SK-N-SH (cell line): Measurements from ENCODE around the gene C3orf70. TPM values are rescaled to one million over a fixed set of nuclear protein-coding genes. Genes with fewer than 3 reads are reported as not detected.

Experiments used
- CTCF ChIA-PET: fragments of 300-600, 350-600 bp; formaldehyde crosslinking; extraction: SDS; loops from one replicate; lab custom pipeline; 2021; lab: Yijun Ruan, JAX
- POLR2A ChIA-PET: fragments of 350-600 bp; sonication (Branson Sonifier 250); formaldehyde crosslinking; extraction: SDS; loops from one replicate; lab custom pipeline; 2020; ENCODE audit warnings: antibody characterized with exemption, inconsistent platforms; lab: Yijun Ruan, JAX
- DNase-seq: peaks from one replicate; pipeline ENCODE4 v3.0.0; 2012
- H2AFZ ChIP-seq: fragments of 200-600 bp; sonication (generic); 2 replicates; pipeline ENCODE4 v1.8.1; 2016; ENCODE audit warnings: antibody characterized with exemption, mild to moderate bottlenecking, low read depth
- H3F3A ChIP-seq: fragments of 200-600 bp; sonication (generic); replicated peaks from 2 replicates; pipeline ENCODE3; 2016; ENCODE audit warnings: antibody characterized with exemption, mild to moderate bottlenecking; ENCODE audit not compliant: insufficient read depth
- H3K27ac ChIP-seq, 2 experiments: fragments of 200-500 bp in 1 of 2; fragments of 200-600 bp in 1 of 2; sonication (Bioruptor generic) in 1 of 2; sonication (generic), shearing (Covaris generic) in 1 of 2; 2 replicates each; pipeline versions ENCODE4 v1.5.1 to v1.6.1; 2014 to 2016; ENCODE audit warnings: low read depth in 2 of 2, inconsistent platforms in 1 of 2, low read length in 1 of 2, mild to moderate bottlenecking in 1 of 2, mixed read lengths in 1 of 2
- H3K27me3 ChIP-seq: fragments of 200-600 bp; sonication (generic), shearing (Covaris generic); 2 replicates; pipeline ENCODE4 v1.6.1; 2016; ENCODE audit warnings: mixed run types; ENCODE audit not compliant: insufficient read depth
- H3K36me3 ChIP-seq, 2 experiments: fragments of 200-500 bp in 1 of 2; fragments of 200-600 bp in 1 of 2; sonication (Bioruptor generic) in 1 of 2; sonication (generic) in 1 of 2; replicated peaks in 1 of 2; 2 replicates each; pipeline versions ENCODE3 to v1.5.1; 2014 to 2016; ENCODE audit warnings: low read length in 1 of 2, mild to moderate bottlenecking in 1 of 2; ENCODE audit not compliant: insufficient read depth in 2 of 2, control insufficient read depth in 1 of 2
- H3K4me1 ChIP-seq, 2 experiments: fragments of 200-500 bp in 1 of 2; fragments of 200-600 bp in 1 of 2; sonication (Bioruptor generic) in 1 of 2; sonication (generic), shearing (Covaris generic) in 1 of 2; 2 replicates each; pipeline versions ENCODE4 v1.5.1 to v1.6.1; 2014 to 2016; ENCODE audit warnings: low read depth in 1 of 2, low read length in 1 of 2, mixed run types in 1 of 2; ENCODE audit not compliant: insufficient read depth in 2 of 2, control insufficient read depth in 1 of 2
- H3K4me2 ChIP-seq: fragments of 200-600 bp; sonication (generic), shearing (Covaris generic); 2 replicates; pipeline ENCODE4 v1.6.1; 2017; ENCODE audit warnings: mixed run types
- H3K4me3 ChIP-seq, 2 experiments: fragments of 200-500 bp in 1 of 2; fragments of 200-600 bp in 1 of 2; sonication (Bioruptor generic) in 1 of 2; sonication (generic), shearing (Covaris generic) in 1 of 2; 2 replicates each; pipeline versions ENCODE4 v1.5.1 to v1.8.1; 2014 to 2016; ENCODE audit warnings: low read depth in 2 of 2, inconsistent platforms in 1 of 2, low read length in 1 of 2, mild to moderate bottlenecking in 1 of 2, mixed read lengths in 1 of 2, moderate library complexity in 1 of 2
- H3K79me2 ChIP-seq: fragments of 200-600 bp; sonication (generic); 2 replicates; pipeline ENCODE4 v1.8.1; 2017; ENCODE audit warnings: mild to moderate bottlenecking; ENCODE audit not compliant: insufficient read depth
- H3K9ac ChIP-seq: fragments of 200-600 bp; sonication (generic); 2 replicates; pipeline ENCODE4 v1.6.1; 2017; ENCODE audit warnings: mixed run types
- H3K9me2 ChIP-seq: fragments of 200-600 bp; sonication (generic); 2 replicates; pipeline ENCODE4 v1.6.1; 2017; ENCODE audit warnings: mixed run types
- H3K9me3 ChIP-seq: fragments of 200-600 bp; sonication (generic); 2 replicates; pipeline ENCODE4 v1.6.1; 2017; ENCODE audit warnings: mixed run types, mild to moderate bottlenecking, moderate library complexity
- H4K20me1 ChIP-seq: fragments of 200-600 bp; sonication (generic); 2 replicates; pipeline ENCODE4 v1.6.1; 2017; ENCODE audit warnings: mild to moderate bottlenecking, mixed run types; ENCODE audit not compliant: insufficient read depth
- EP300 ChIP-seq, 2 experiments: IDR thresholded peaks; 2 replicates each; pipeline versions ENCODE4 v1.4.0 to v1.6.1; 2012; ENCODE audit warnings: borderline replicate concordance in 1 of 2, low read depth in 1 of 2, low read length in 1 of 2
- EZH2phosphoT487 ChIP-seq: fragments of 200-600 bp; sonication (generic); IDR thresholded peaks from 2 replicates; pipeline ENCODE4 v1.6.1; 2017; ENCODE audit warnings: low read depth, mixed run types, mild to moderate bottlenecking, antibody characterized with exemption, moderate library complexity, borderline replicate concordance
- FOXJ3 ChIP-seq: sonication (generic); formaldehyde crosslinking; IDR thresholded peaks from 2 replicates; pipeline ENCODE4 v1.5.1; 2020; ENCODE audit warnings: mild to moderate bottlenecking, missing genetic modification reagents
- FOXM1 ChIP-seq: IDR thresholded peaks from 2 replicates; pipeline ENCODE4 v1.4.0; 2012; ENCODE audit warnings: low read depth, mild to moderate bottlenecking
- JUND ChIP-seq: IDR thresholded peaks from 2 replicates; pipeline ENCODE4 v1.4.0; 2012
- MAX ChIP-seq: IDR thresholded peaks from 2 replicates; pipeline ENCODE4 v1.4.0; 2012; ENCODE audit warnings: low read depth
- MEF2A ChIP-seq: IDR thresholded peaks from 2 replicates; pipeline ENCODE4 v1.4.0; 2012; ENCODE audit warnings: low read depth, borderline replicate concordance
- MXI1 ChIP-seq: IDR thresholded peaks from 2 replicates; pipeline ENCODE4 v1.6.1; 2012; ENCODE audit warnings: mild to moderate bottlenecking, low read depth, low read length, improper control_type of control experiment
- NFIC ChIP-seq: IDR thresholded peaks from 2 replicates; pipeline ENCODE4 v1.4.0; 2012; ENCODE audit warnings: borderline replicate concordance
- POLR2AphosphoS5 ChIP-seq: IDR thresholded peaks from 2 replicates; pipeline ENCODE4 v1.6.1; 2012; ENCODE audit warnings: low read depth, low read length
- SIN3A ChIP-seq: IDR thresholded peaks from 2 replicates; pipeline ENCODE4 v1.6.1; 2012; ENCODE audit warnings: low read depth, mild to moderate bottlenecking, low read length, moderate library complexity, borderline replicate concordance
- TCF12 ChIP-seq: IDR thresholded peaks from 2 replicates; pipeline ENCODE4 v1.4.0; 2012
- TEAD4 ChIP-seq: IDR thresholded peaks from 2 replicates; pipeline ENCODE4 v1.4.0; 2012; ENCODE audit warnings: mild to moderate bottlenecking, borderline replicate concordance; ENCODE audit not compliant: insufficient read depth
- USF1 ChIP-seq: IDR thresholded peaks from 2 replicates; pipeline ENCODE4 v1.4.0; 2012; ENCODE audit warnings: low read depth, borderline replicate concordance
- USF2 ChIP-seq: fragments of 150-350 bp; IDR thresholded peaks from 2 replicates; pipeline ENCODE4 v1.6.1; 2017; ENCODE audit warnings: antibody characterized with exemption, low read length, low read depth, borderline replicate concordance
- WGBS: methylation state at CpG from one replicate; pipeline ENCODE4 v1.1.6; 2017; ENCODE audit warnings: low lambda C conversion rate; 5-methylcytosine and 5-hydroxymethylcytosine counted together
- polyA plus RNA-seq, 3 experiments: library from polyadenylated mRNA; depleted of rRNA; stranded (reverse); fragments of >200 nt; gene quantifications; 2 replicates each; pipeline ENCODE4 v1.2.3, GENCODE V29; 2012
- TF ChIP-seq, protein P1 (sequence below): fragments of 200-600 bp; sonication (generic); IDR thresholded peaks from 2 replicates; pipeline ENCODE4 v1.6.1; 2017; ENCODE audit warnings: antibody characterized with exemption, mild to moderate bottlenecking, moderate library complexity
- TF ChIP-seq, protein P2 (sequence below): IDR thresholded peaks from 2 replicates; pipeline ENCODE4; 2012

Gene C3orf70
- polyA plus RNA-seq, 1 of the 3 experiments (the other 2 are of a cell fraction): under 0.01 TPM

DNA sequence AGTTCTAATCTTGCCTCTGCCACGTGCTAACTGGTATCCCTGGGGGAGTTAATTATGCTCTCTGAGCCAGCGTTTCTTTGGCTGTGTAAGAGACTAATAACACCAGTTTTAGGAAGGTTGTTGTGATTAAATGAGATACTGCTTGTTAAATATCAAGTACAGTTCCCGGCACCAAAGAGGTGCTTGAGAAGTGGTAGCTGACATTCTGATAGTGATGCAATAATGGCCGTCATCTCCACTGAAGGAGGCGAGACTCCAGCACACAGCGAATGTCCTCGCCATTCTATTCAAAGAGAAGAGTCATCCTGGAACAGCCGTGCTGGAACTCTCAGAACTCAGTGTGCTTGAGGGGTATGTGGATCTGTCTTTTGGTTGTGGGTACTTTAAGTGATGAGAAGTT, 9.8 kb upstream of the C3orf70 start:
- TF ChIP-seq EZH2phosphoT487: no peak
- no peak for TF ChIP-seq EP300 (IDR thresholded peaks at IDR 0.05; ENCODE audit: borderline replicate concordance in 1 of 2, low read depth in 1 of 2, low read length in 1 of 2)
- TF ChIP-seq POLR2AphosphoS5: no peak
- no peak for TF ChIP-seq SIN3A
- TF ChIP-seq USF2: no peak
- TF ChIP-seq MAX: no peak
- TF ChIP-seq TCF12: no peak
- no peak for TF ChIP-seq NFIC
- TF ChIP-seq, protein P1, sequence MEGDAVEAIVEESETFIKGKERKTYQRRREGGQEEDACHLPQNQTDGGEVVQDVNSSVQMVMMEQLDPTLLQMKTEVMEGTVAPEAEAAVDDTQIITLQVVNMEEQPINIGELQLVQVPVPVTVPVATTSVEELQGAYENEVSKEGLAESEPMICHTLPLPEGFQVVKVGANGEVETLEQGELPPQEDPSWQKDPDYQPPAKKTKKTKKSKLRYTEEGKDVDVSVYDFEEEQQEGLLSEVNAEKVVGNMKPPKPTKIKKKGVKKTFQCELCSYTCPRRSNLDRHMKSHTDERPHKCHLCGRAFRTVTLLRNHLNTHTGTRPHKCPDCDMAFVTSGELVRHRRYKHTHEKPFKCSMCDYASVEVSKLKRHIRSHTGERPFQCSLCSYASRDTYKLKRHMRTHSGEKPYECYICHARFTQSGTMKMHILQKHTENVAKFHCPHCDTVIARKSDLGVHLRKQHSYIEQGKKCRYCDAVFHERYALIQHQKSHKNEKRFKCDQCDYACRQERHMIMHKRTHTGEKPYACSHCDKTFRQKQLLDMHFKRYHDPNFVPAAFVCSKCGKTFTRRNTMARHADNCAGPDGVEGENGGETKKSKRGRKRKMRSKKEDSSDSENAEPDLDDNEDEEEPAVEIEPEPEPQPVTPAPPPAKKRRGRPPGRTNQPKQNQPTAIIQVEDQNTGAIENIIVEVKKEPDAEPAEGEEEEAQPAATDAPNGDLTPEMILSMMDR: no peak
- TF ChIP-seq JUND: no peak
- TF ChIP-seq USF1: no peak
- no peak for TF ChIP-seq MXI1
- no peak for TF ChIP-seq FOXM1
- no peak for TF ChIP-seq MEF2A
- no peak for TF ChIP-seq TEAD4
- TF ChIP-seq, protein P2, sequence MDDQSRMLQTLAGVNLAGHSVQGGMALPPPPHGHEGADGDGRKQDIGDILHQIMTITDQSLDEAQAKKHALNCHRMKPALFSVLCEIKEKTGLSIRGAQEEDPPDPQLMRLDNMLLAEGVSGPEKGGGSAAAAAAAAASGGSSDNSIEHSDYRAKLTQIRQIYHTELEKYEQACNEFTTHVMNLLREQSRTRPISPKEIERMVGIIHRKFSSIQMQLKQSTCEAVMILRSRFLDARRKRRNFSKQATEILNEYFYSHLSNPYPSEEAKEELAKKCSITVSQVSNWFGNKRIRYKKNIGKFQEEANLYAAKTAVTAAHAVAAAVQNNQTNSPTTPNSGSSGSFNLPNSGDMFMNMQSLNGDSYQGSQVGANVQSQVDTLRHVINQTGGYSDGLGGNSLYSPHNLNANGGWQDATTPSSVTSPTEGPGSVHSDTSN: no peak
- no peak for TF ChIP-seq FOXJ3 (CRISPR knock-in tag)
- TF ChIP-seq, all 33 proteins: peak for 0
- ChIA-PET CTCF (interaction anchor here (0.7 to 2.4 kb wide), 4 partner anchors 10 to 288 kb away, joined by 3 to 9 read pairs (median 5); no protein-coding TSS in a partner anchor), POLR2A (no interaction called here)
- no peaks in the 10 kb centered on the region for H3K79me2 ChIP-seq
- H3K36me3 ChIP-seq: no peaks in the 10 kb centered on the region
- H3K9me3 ChIP-seq: no peaks in the 10 kb centered on the region
- WGBS: 68% methylated on average over 8 of the region's 8 CpGs
- no peak for DNase-seq
- H3F3A ChIP-seq: no peaks in the 10 kb centered on the region
- H3K9ac ChIP-seq: no peak overlapping the region
- no peaks in the 10 kb centered on the region for H3K9me2 ChIP-seq
- H3K4me1 ChIP-seq: no peaks in the 10 kb centered on the region
- H3K4me2 ChIP-seq: no peak overlapping the region
- no peaks in the 10 kb centered on the region; the same call in 1 of the 2 replicates for H3K27me3 ChIP-seq
- H2AFZ ChIP-seq: no peak overlapping the region
- H3K4me3 ChIP-seq: no peak overlapping the region
- no peak overlapping the region for H3K27ac ChIP-seq
- H4K20me1 ChIP-seq: no peaks in the 10 kb centered on the region
